HG02571 (cell line): ENCODE measurements around the gene SLC13A3.

Experiments used
- ATAC-seq: cut with Tn5 transposase; IDR thresholded peaks from one replicate; pipeline ENCODE4 v1.9.1; 2021; ENCODE audit warnings: mild to moderate bottlenecking, moderate library complexity; ENCODE audit not compliant: unreplicated experiment

The SLC13A3 gene

DNA sequence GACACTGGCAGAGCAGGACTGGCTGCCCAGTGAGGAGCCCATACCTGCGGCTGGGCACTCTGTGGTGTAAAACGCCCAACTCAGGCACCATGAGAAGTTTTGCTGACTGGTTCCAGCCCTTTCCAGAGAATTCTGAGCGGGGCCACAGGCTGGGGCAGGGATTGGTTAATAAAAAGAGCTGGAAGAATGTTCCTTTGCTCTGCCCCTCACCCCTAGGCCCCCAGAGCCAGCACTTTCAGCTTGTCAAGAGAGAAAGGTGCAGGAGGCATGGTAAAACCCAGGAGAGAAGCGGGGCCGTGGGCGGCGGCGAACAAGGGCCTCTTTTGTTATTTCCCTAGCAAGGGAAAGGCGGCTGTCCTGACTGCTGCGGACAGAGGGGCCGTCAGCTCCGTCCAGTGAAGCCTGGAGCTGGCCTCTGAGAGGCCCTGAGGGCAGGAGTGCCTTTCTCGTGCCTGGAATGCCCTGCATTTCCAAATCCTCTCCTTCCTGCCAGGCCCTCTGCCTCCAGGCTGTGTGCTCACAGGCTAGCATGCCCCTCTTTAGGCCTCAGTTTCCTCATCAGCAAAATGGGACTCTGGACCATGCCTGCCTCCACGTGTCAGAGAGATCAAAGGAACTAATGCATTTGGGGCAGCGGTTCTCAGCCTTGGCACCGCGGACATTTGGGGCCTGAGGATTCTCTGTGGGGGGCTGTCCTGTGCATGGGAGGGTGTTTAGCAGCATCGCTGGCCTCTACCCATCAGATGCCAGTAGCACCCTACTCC, 12.9 kb downstream of the SLC13A3 start:
- no peak for ATAC-seq

DNA sequence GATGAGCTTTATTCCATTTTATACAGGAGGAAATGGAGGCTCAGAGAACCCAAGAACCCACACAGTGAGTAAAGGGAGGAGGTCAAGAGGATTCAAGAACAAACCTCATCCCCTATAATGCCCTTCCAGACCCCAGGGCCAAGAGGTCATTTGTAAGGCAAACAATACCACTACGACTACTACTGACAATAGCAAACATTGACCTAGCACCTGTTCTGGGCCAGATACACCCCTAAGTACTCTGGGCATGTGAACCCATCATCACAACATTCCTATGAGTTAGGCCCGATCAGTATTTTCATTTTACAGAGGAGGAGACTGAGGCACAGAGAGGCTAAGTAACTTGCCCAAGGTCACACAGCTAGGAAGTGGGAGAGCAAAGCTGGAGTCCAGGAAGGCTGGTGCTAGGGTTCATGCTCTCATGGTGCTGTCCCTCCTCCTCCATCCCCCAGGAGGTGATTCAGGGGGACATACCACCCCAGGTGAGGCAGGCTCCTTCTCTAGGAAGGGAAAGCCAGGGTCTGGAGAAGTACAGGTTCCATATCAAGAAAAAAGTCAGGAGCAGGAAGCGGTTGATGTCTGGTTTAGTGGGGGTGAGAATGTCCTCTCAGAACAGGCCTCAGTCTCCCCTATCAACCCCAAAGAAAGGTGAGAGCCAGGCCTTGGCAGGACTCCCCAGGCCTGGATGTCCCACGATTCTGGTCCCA, 13.7 kb downstream of the SLC13A3 start:
- no peak for ATAC-seq

GRCh38 chr20:46637020-46637419, 14.2 kb downstream of the SLC13A3 start:
- ATAC-seq: no peak

GRCh38 chr20:46636514-46636913, 14.7 kb downstream of the SLC13A3 start:
- no peak for ATAC-seq

GRCh38 chr20:46635514-46636136, 15.6 kb downstream of the SLC13A3 start:
- ATAC-seq: no peak

GRCh38 chr20:46634528-46634927, 16.7 kb downstream of the SLC13A3 start:
- no peak for ATAC-seq

DNA sequence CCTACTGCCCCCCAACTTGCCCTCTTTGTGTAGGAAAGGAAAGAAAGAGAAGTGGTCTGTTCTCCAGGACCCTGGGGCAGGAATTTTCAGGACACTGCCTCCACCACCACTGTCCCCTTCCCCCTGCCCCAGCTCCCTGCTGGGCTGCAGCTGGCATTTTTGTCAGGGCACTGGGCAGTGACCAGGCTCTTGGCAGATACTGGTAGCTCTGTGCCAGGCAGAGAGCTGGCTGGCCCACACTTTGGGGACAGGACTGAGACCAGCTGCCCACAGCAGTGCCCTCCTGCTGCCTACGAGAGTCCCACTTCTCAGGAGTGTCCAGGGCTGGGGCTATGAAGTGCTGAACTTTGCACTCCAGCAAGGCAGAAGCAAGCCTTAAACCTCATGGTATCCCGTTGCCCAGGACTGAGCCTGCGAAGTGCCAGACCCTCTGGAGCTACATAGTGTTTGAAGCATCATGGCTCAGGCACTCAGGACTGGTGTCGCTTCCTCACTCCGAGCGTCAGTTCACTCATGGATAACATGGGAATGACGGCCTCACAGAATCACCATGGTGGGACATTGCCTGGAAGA, 19.3 kb downstream of the SLC13A3 start:
- ATAC-seq: no peak

DNA sequence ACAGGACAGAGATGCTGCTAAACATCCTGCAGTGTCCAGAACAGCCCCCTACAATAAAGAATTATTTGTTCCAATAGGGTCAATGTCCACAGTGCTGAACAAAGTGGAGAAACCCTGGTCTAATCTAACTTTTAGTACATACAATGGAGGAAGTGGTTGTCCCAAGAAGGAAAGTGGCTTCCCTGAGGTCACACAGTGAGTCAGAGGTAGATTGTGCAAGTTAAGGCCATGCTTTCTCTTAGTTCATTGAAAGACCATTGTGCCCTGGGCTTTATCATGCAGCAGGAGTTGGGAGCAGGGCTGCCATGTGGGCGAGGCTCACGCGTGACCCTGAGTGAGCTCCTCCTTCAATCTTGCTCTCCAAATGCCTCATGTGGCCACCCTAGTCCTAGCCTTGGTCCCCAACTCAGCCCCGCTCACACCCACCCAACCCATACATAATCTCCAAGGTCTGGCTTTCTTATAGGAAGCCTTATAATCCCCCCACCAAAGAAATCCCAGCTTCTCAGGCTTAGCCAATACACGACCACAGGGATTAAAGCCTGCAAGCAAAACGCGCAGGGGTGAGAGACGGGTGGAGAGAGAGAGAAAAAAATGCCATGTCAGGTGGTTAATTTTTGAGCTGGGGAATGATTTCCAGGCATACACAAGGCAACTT, 19.9 kb downstream of the SLC13A3 start:
- ATAC-seq: no peak

GRCh38 chr20:46630306-46630705, 21.0 kb downstream of the SLC13A3 start:
- ATAC-seq: no peak

- ATAC-seq: no peak
Observed at GRCh38 chr20:46629341-46629740, 21.9 kb downstream of the SLC13A3 start.

DNA sequence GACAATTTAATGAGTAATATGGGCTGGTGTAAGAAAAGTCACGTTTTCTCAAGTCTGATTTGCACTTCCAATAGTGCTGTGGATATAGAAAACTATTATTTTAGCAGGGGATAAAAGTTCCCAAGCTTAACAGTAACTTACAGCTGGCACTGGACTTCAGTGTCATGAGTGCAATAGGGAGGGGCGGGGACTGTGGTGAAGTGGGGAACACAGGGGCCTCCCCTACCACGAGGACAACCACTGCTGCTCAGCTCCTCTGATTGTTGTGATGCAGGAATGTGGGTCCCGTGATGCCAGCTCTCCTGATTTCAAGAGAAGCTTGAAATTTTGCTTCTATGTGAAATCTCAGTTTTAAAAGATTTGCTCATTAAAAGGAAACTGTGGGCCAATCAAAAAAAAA, 24.0 kb downstream of the SLC13A3 start:
- no peak for ATAC-seq

- ATAC-seq: no peak
Observed at GRCh38 chr20:46626758-46627157, 24.5 kb downstream of the SLC13A3 start.

DNA sequence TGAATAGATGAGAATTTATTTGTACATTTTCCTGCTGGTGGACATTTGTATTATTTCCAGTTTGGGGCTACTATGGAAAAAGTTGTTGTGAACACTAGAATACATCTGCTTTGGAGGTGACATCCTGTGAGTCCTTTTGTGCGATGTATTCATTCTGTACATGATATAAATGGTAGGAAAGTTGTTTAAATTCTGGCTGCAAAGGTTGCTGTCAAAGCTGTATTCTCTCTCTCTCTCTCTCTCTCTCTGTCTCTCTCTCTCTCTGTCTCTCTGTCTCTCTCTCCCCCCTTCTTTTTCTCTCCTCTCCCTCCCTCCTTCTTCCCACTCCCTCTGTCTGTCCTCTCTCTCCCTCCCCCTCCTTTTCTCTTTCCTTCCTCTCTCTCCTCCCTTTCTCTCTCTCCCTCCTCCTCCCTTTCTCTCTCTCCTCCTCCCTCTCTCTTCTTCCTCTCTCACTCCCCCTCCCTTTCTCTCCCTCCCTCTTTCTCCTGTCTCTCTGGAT, 25.3 kb downstream of the SLC13A3 start:
- no peak for ATAC-seq

GRCh38 chr20:46624946-46625345, 26.3 kb downstream of the SLC13A3 start:
- ATAC-seq: no peak

- no peak for ATAC-seq
Observed at GRCh38 chr20:46622165-46622564, 29.1 kb downstream of the SLC13A3 start.

DNA sequence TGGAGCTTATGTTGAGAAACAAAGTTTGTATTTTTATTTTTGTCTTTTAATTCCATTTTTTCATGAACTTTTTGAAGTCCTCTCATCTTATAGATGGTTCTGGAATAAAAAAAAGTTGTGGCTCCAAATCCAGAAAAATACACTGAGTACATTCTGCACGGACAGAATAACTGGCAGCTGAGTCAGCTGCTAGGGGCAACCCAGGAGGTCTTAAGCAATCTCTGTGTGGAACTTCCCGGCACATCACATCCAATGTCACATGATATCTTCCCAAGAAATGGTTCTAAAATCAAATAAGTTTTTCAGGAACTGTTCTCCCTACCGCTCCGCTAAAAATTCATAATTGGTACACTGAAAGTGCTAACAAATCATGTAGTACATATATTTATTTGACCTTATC, 29.8 kb downstream of the SLC13A3 start:
- no peak for ATAC-seq

DNA sequence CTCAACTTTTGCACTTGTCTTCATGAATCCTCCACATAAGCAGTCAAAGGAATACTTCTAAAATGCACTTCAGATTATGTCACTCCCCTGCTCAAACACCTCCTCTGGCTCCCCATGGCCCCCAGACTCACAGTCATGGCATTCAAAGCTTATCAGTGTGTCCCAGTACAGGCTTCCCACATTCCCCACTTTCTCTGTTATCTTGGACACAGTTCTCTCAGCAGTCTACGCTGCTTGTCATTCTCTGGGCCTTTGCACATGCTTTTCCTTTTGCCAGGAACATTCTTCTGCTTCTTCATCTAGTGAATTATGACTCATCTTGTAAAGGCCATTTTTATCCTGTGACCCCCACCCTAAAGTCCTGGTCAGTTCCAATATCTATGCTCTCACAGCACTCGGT, 31.8 kb downstream of the SLC13A3 start:
- no peak for ATAC-seq

- no peak for ATAC-seq
Observed at GRCh38 chr20:46618316-46619100, 32.8 kb downstream of the SLC13A3 start.

GRCh38 chr20:46614503-46614902, 36.8 kb downstream of the SLC13A3 start:
- no peak for ATAC-seq

DNA sequence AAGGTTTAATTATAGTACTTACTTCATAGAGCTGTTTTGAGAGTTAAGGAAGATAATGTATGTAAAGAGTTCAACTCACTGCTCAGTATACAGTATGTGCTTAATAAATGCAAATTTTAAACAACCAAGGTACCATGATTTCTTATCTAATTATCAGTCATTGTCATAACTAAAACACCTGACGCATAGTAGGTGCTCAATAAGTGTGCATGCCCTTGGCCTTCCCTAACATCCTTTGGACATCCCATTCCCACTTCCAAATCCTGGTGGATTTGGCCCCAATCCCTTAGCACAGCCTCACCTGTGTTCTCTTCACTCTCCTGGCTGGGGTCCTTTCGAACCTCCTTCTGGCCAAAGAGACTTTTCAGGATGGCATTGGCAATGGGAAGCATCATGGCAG, 41.1 kb downstream of the SLC13A3 start:
- ATAC-seq: no peak
